SK-N-SH (cell line): ENCODE data around the gene KRTAP10-7. TPM values are rescaled to one million over a fixed set of nuclear protein-coding genes. Genes with fewer than 3 reads are reported as not detected.
"Not testable (repeated sequence)": the region's sequence is repeated elsewhere in the genome, so short reads cannot be mapped to it uniquely, and the experiment has no call there.

Experiments used
- CTCF ChIA-PET: fragments of 300-600, 350-600 bp; formaldehyde crosslinking; extraction: SDS; loops from one replicate; lab custom pipeline; 2021; lab: Yijun Ruan, JAX
- POLR2A ChIA-PET: fragments of 350-600 bp; sonication (Branson Sonifier 250); formaldehyde crosslinking; extraction: SDS; loops from one replicate; lab custom pipeline; 2020; ENCODE audit warnings: antibody characterized with exemption, inconsistent platforms; lab: Yijun Ruan, JAX
- DNase-seq: peaks from one replicate; pipeline ENCODE4 v3.0.0; 2012
- H2AFZ ChIP-seq: fragments of 200-600 bp; sonication (generic); 2 replicates; pipeline ENCODE4 v1.8.1; 2016; ENCODE audit warnings: antibody characterized with exemption, mild to moderate bottlenecking, low read depth
- H3F3A ChIP-seq: fragments of 200-600 bp; sonication (generic); replicated peaks from 2 replicates; pipeline ENCODE3; 2016; ENCODE audit warnings: antibody characterized with exemption, mild to moderate bottlenecking; ENCODE audit not compliant: insufficient read depth
- H3K27ac ChIP-seq, 2 experiments: fragments of 200-500 bp in 1 of 2; fragments of 200-600 bp in 1 of 2; sonication (Bioruptor generic) in 1 of 2; sonication (generic), shearing (Covaris generic) in 1 of 2; 2 replicates each; pipeline versions ENCODE4 v1.5.1 to v1.6.1; 2014 to 2016; ENCODE audit warnings: low read depth in 2 of 2, inconsistent platforms in 1 of 2, low read length in 1 of 2, mild to moderate bottlenecking in 1 of 2, mixed read lengths in 1 of 2
- H3K27me3 ChIP-seq: fragments of 200-600 bp; sonication (generic), shearing (Covaris generic); 2 replicates; pipeline ENCODE4 v1.6.1; 2016; ENCODE audit warnings: mixed run types; ENCODE audit not compliant: insufficient read depth
- H3K36me3 ChIP-seq, 2 experiments: fragments of 200-500 bp in 1 of 2; fragments of 200-600 bp in 1 of 2; sonication (Bioruptor generic) in 1 of 2; sonication (generic) in 1 of 2; replicated peaks in 1 of 2; 2 replicates each; pipeline versions ENCODE3 to v1.5.1; 2014 to 2016; ENCODE audit warnings: low read length in 1 of 2, mild to moderate bottlenecking in 1 of 2; ENCODE audit not compliant: insufficient read depth in 2 of 2, control insufficient read depth in 1 of 2
- H3K4me1 ChIP-seq, 2 experiments: fragments of 200-500 bp in 1 of 2; fragments of 200-600 bp in 1 of 2; sonication (Bioruptor generic) in 1 of 2; sonication (generic), shearing (Covaris generic) in 1 of 2; 2 replicates each; pipeline versions ENCODE4 v1.5.1 to v1.6.1; 2014 to 2016; ENCODE audit warnings: low read depth in 1 of 2, low read length in 1 of 2, mixed run types in 1 of 2; ENCODE audit not compliant: insufficient read depth in 2 of 2, control insufficient read depth in 1 of 2
- H3K4me2 ChIP-seq: fragments of 200-600 bp; sonication (generic), shearing (Covaris generic); 2 replicates; pipeline ENCODE4 v1.6.1; 2017; ENCODE audit warnings: mixed run types
- H3K4me3 ChIP-seq, 2 experiments: fragments of 200-500 bp in 1 of 2; fragments of 200-600 bp in 1 of 2; sonication (Bioruptor generic) in 1 of 2; sonication (generic), shearing (Covaris generic) in 1 of 2; 2 replicates each; pipeline versions ENCODE4 v1.5.1 to v1.8.1; 2014 to 2016; ENCODE audit warnings: low read depth in 2 of 2, inconsistent platforms in 1 of 2, low read length in 1 of 2, mild to moderate bottlenecking in 1 of 2, mixed read lengths in 1 of 2, moderate library complexity in 1 of 2
- H3K79me2 ChIP-seq: fragments of 200-600 bp; sonication (generic); 2 replicates; pipeline ENCODE4 v1.8.1; 2017; ENCODE audit warnings: mild to moderate bottlenecking; ENCODE audit not compliant: insufficient read depth
- H3K9ac ChIP-seq: fragments of 200-600 bp; sonication (generic); 2 replicates; pipeline ENCODE4 v1.6.1; 2017; ENCODE audit warnings: mixed run types
- H3K9me2 ChIP-seq: fragments of 200-600 bp; sonication (generic); 2 replicates; pipeline ENCODE4 v1.6.1; 2017; ENCODE audit warnings: mixed run types
- H3K9me3 ChIP-seq: fragments of 200-600 bp; sonication (generic); 2 replicates; pipeline ENCODE4 v1.6.1; 2017; ENCODE audit warnings: mixed run types, mild to moderate bottlenecking, moderate library complexity
- H4K20me1 ChIP-seq: fragments of 200-600 bp; sonication (generic); 2 replicates; pipeline ENCODE4 v1.6.1; 2017; ENCODE audit warnings: mild to moderate bottlenecking, mixed run types; ENCODE audit not compliant: insufficient read depth
- FOXJ3 ChIP-seq: sonication (generic); formaldehyde crosslinking; IDR thresholded peaks from 2 replicates; pipeline ENCODE4 v1.5.1; 2020; ENCODE audit warnings: mild to moderate bottlenecking, missing genetic modification reagents
- FOXM1 ChIP-seq: IDR thresholded peaks from 2 replicates; pipeline ENCODE4 v1.4.0; 2012; ENCODE audit warnings: low read depth, mild to moderate bottlenecking
- GABPA ChIP-seq: IDR thresholded peaks from 2 replicates; pipeline ENCODE4 v1.4.0; 2012; ENCODE audit warnings: low read depth, mild to moderate bottlenecking
- GATA2 ChIP-seq: sonication (generic); formaldehyde crosslinking; IDR thresholded peaks from 2 replicates; pipeline ENCODE4 v1.5.0; 2020; ENCODE audit warnings: mild to moderate bottlenecking, missing genetic modification reagents
- IRF3 ChIP-seq: fragments of 150-350 bp; IDR thresholded peaks from 2 replicates; pipeline ENCODE4 v1.6.1; 2016; ENCODE audit warnings: mild to moderate bottlenecking, low read depth, low read length
- MEF2A ChIP-seq: IDR thresholded peaks from 2 replicates; pipeline ENCODE4 v1.4.0; 2012; ENCODE audit warnings: low read depth, borderline replicate concordance
- PBX3 ChIP-seq: IDR thresholded peaks from 2 replicates; pipeline ENCODE4; 2012
- RAD21 ChIP-seq: IDR thresholded peaks from 2 replicates; pipeline ENCODE4 v1.6.1; 2012; ENCODE audit warnings: mild to moderate bottlenecking, low read length
- RCOR1 ChIP-seq: fragments of 150-350 bp; IDR thresholded peaks from 2 replicates; pipeline ENCODE4 v1.6.1; 2017; ENCODE audit warnings: antibody characterized with exemption, low read length
- RFX5 ChIP-seq: IDR thresholded peaks from 2 replicates; pipeline ENCODE4 v1.6.1; 2012; ENCODE audit warnings: mild to moderate bottlenecking, improper control_type of control experiment, low read length
- SIN3A ChIP-seq: IDR thresholded peaks from 2 replicates; pipeline ENCODE4 v1.6.1; 2012; ENCODE audit warnings: low read depth, mild to moderate bottlenecking, low read length, moderate library complexity, borderline replicate concordance
- SMC3 ChIP-seq: IDR thresholded peaks from 2 replicates; pipeline ENCODE4 v1.6.1; 2012; ENCODE audit warnings: low read depth, low read length, improper control_type of control experiment
- TCF12 ChIP-seq: IDR thresholded peaks from 2 replicates; pipeline ENCODE4 v1.4.0; 2012
- TEAD4 ChIP-seq: IDR thresholded peaks from 2 replicates; pipeline ENCODE4 v1.4.0; 2012; ENCODE audit warnings: mild to moderate bottlenecking, borderline replicate concordance; ENCODE audit not compliant: insufficient read depth
- WGBS: methylation state at CpG from one replicate; pipeline ENCODE4 v1.1.6; 2017; ENCODE audit warnings: low lambda C conversion rate; 5-methylcytosine and 5-hydroxymethylcytosine counted together
- polyA plus RNA-seq, 3 experiments: library from polyadenylated mRNA; depleted of rRNA; stranded (reverse); fragments of >200 nt; gene quantifications; 2 replicates each; pipeline ENCODE4 v1.2.3, GENCODE V29; 2012

KRTAP10-7 gene
- polyA plus RNA-seq, 1 of the 3 experiments (the other 2 are of a cell fraction): not detected

- TF ChIP-seq SMC3 (no peak), PBX3 (no peak), FOXJ3 (CRISPR knock-in tag) (no peak), TEAD4 (no peak)
Observed at GRCh38 chr21:44590311-44590721, 10.1 kb upstream of the KRTAP10-7 start (continued).

GRCh38 chr21:44590897-44591800 lies 9.2 kb upstream of the KRTAP10-7 start:
- H3K27ac ChIP-seq, H3K79me2 ChIP-seq, CTCF ChIA-PET, H3K4me3 ChIP-seq, H3K27me3 ChIP-seq, H2AFZ ChIP-seq, H3K36me3 ChIP-seq, H3K4me2 ChIP-seq, H3K9me2 ChIP-seq, H3F3A ChIP-seq, H3K4me1 ChIP-seq, POLR2A ChIA-PET, DNase-seq, H3K9me3 ChIP-seq, H4K20me1 ChIP-seq, H3K9ac ChIP-seq: not testable (repeated sequence)
- 22% methylated on average over 12 of the region's 19 CpGs for WGBS

- CTCF ChIA-PET, DNase-seq, POLR2A ChIA-PET: not testable (repeated sequence)
Observed at GRCh38 chr21:44591801-44592130, 8.6 kb upstream of the KRTAP10-7 start.

GRCh38 chr21:44592446-44593311 lies 7.7 kb upstream of the KRTAP10-7 start, which contains the start of gene KRTAP10-6:
Gene KRTAP10-6, minus strand, starts transcription at chr21:44592505. Its CDS starts 21 bp downstream, at chr21:44592484.
- Histone ChIP-seq H3K4me1 (peaks cover 0 to 2% of the 10 kb centered on the region in 2 experiments; a peak in 1 of 4 replicates), H3K4me3 (no peak within 1 kb of the TSS), H3K4me2 (no peak within 1 kb of the TSS), H3K9me3 (no peaks in the 10 kb centered on the region), H3F3A (no peaks in the 10 kb centered on the region), H3K27ac (no peak within 1 kb of the TSS), H4K20me1 (no peaks in the 10 kb centered on the region), H3K27me3 (peaks cover 8% of the 10 kb centered on the region; the same call in 1 of the 2 replicates), H3K9ac (no peak within 1 kb of the TSS), H2AFZ (no peak within 1 kb of the TSS), H3K9me2 (no peaks in the 10 kb centered on the region), H3K79me2 (no peaks in the 10 kb centered on the region), H3K36me3 (no peaks in the 10 kb centered on the region)
- 81% methylated on average over 7 of the region's 33 CpGs for WGBS
- POLR2A ChIA-PET: interaction anchor here (0.6 kb wide), 1 partner anchor 507 kb away, joined by 3 read pairs; no protein-coding TSS in a partner anchor
- CTCF ChIA-PET: no interaction called here
- DNase-seq: no peak
- TF ChIP-seq GABPA: no peak
- TF ChIP-seq FOXM1: no peak
- no peak for TF ChIP-seq TCF12
- no peak for TF ChIP-seq GATA2 (CRISPR knock-in tag)
- TF ChIP-seq MEF2A: no peak
- no peak for TF ChIP-seq RFX5
- TF ChIP-seq SIN3A: no peak
- TF ChIP-seq IRF3: no peak
- no peak for TF ChIP-seq RAD21
- TF ChIP-seq RCOR1: no peak

More at GRCh38 chr21:44591801-44592130, 8.6 kb upstream of the KRTAP10-7 start:
- no CpG with 5 or more reads among the region's 4 CpGs for WGBS
- not testable (repeated sequence) for H3K27ac ChIP-seq, H3K4me1 ChIP-seq, H3K9ac ChIP-seq, H3K79me2 ChIP-seq, H3K9me3 ChIP-seq, H3K4me3 ChIP-seq, H3K9me2 ChIP-seq, H2AFZ ChIP-seq, H3F3A ChIP-seq, H3K4me2 ChIP-seq, H3K36me3 ChIP-seq, H4K20me1 ChIP-seq, H3K27me3 ChIP-seq
